Pancreas (tissue), 10 donors: Measurements from ENCODE around the gene SERGEF. TPM values are rescaled to one million over a fixed set of nuclear protein-coding genes. Genes with fewer than 3 reads are reported as not detected.

Experiments
- ATAC-seq, 4 donors: fragments of 200-7000 bp; cut with Tn5 transposase; one replicate each; pipeline versions ENCODE4 v1.8.0 to v1.9.1; 2020; ENCODE audit warnings: mild to moderate bottlenecking in 4 of 4, moderate library complexity in 4 of 4
- DNase-seq, 6 donors: peaks; one replicate each; pipeline ENCODE4 v3.0.0-alpha.2; 2020
- FAIRE-seq: peaks from 2 replicates; lab custom pipeline; 2012; peaks lifted over from hg19 to GRCh38; lab: Jason Lieb, UNC
- H3K27ac ChIP-seq, 4 donors: fragments of 200-600 bp; sonication (generic); 1 replicate in 3 of 4; 2 replicates in 1 of 4; pipeline versions ENCODE4 v1.5.0 to v1.8.0; 2020
- H3K27me3 ChIP-seq, 4 donors: fragments of 200-600 bp; one replicate each; pipeline ENCODE4 v1.8.0; 2021
- H3K36me3 ChIP-seq, 3 donors: fragments of 200-600 bp; sonication (generic) in 1 of 3; one replicate each; pipeline versions ENCODE4 v1.5.0 to v1.8.0; 2020 to 2021
- H3K4me1 ChIP-seq, 3 donors: fragments of 200-600 bp; one replicate each; pipeline ENCODE4 v1.8.0; 2021
- H3K4me3 ChIP-seq, 4 donors: fragments of 200-600 bp; sonication (generic) in 2 of 4; one replicate each; pipeline versions ENCODE4 v1.5.0 to v1.8.0; 2020 to 2021
- H3K9me3 ChIP-seq, 4 donors: fragments of 200-600 bp; one replicate each; pipeline ENCODE4 v1.8.0; 2021
- CTCF ChIP-seq, 4 donors: fragments of 200-600 bp; sonication (generic) in 3 of 4; IDR thresholded peaks; one replicate each; pipeline versions ENCODE4 v1.5.0 to v1.8.0; 2021; ENCODE audit warnings: antibody characterized with exemption in 4 of 4
- WGBS, 2 donors: extraction: QIAGEN DNeasy Blood & Tissue Kit; methylation state at CpG; one replicate each; pipeline ENCODE4 v1.1.7; 2013; 5-methylcytosine and 5-hydroxymethylcytosine counted together
- intact Hi-C, 3 donors: fragments of 100-400 bp; cut with DNase I; formaldehyde crosslinking; loops; one replicate each; pipeline versions ENCODE4 v1.11.1 to v1.14.2; 2022
- polyA plus RNA-seq, 2 donors: library from polyadenylated mRNA; stranded (reverse); fragments of 200-250 nt; gene quantifications; one replicate each; pipeline ENCODE4 v1.2.3, GENCODE V29; 2013
- total RNA-seq, 6 donors: library from RNA; stranded (reverse); fragmentation: NEBNext Ultra II Directional in 4 of 6; extraction: Animal tissue kit (Norgen Biotek cat#: 25700) in 4 of 6; gene quantifications; one replicate each; pipeline versions ENCODE4 v1.2.1 to v1.2.4, GENCODE V29; 2021 to 2023
- donor health status: healthy with polysubstance abuse.
- donor health status: DM: no; HTN: no; CAD: no; lungs with moderate emphysema.
- donor health status: DM: no; HTN: no; CAD: no.
- donor health status: control.
- donor health status: control.
- donor health status: Bipolar disorder and iron deficiency.
- donor health status: DM: yes; HTN: yes; CAD: no.
- donor health status: DM: no; HTN: no; CAD: no.
- donor health status: DM: no; HTN: no; CAD: no.
- donor health status: DM: yes; HTN: yes; CAD: no.

Gene SERGEF
- total and polyA plus RNA-seq, 8 donors = 17.8 to 101 (median 24.5) TPM

- DNase-seq = peak in 2 of 6 donors; percentile 45 to 47
- no peaks in the 10 kb centered on the region for H3K36me3 ChIP-seq
- no peaks in the 10 kb centered on the region for H3K4me1 ChIP-seq
- peak in 2 of 4 donors; percentile 8 to 27 for ATAC-seq
- H3K9me3 ChIP-seq = no peaks in the 10 kb centered on the region
- no peak overlapping the region for H3K27ac ChIP-seq
- no peak for TF ChIP-seq CTCF (IDR thresholded peaks at IDR 0.05)
- no peak overlapping the region for H3K4me3 ChIP-seq
- WGBS, 2 donors = 82 to 83% methylated on average over 18 of the region's 18 CpGs
- FAIRE-seq = no peak
- intact Hi-C loops = no loop called here
- H3K27me3 ChIP-seq = no peaks in the 10 kb centered on the region
These were observed 237.2 kb downstream of the SERGEF start for GRCh38 chr11:17775507-17776211.

- 87 to 92% methylated on average over 3 of the region's 3 CpGs for WGBS, 2 donors
- intact Hi-C loops = no loop called here
- no peak for TF ChIP-seq CTCF (IDR thresholded peaks at IDR 0.05)
- Histone ChIP-seq H3K9me3 (no peaks in the 10 kb centered on the region), H3K27me3 (no peaks in the 10 kb centered on the region), H3K27ac (no peak overlapping the region), H3K4me3 (no peak overlapping the region), H3K36me3 (no peaks in the 10 kb centered on the region), H3K4me1 (no peaks in the 10 kb centered on the region)
- ATAC-seq = no peak
- DNase-seq = no peak
- FAIRE-seq = no peak
These were observed 237.9 kb downstream of the SERGEF start for GRCh38 chr11:17775035-17775348.

- H3K4me3 ChIP-seq = no peak overlapping the region
- no peaks in the 10 kb centered on the region for H3K9me3 ChIP-seq
- no peak for TF ChIP-seq CTCF (IDR thresholded peaks at IDR 0.05)
- H3K27ac ChIP-seq = no peak overlapping the region
- no peaks in the 10 kb centered on the region for H3K36me3 ChIP-seq
- H3K27me3 ChIP-seq = no peaks in the 10 kb centered on the region
- H3K4me1 ChIP-seq = no peaks in the 10 kb centered on the region
- intact Hi-C loops = no loop called here
- FAIRE-seq = no peak
- no peak for DNase-seq
- no peak for ATAC-seq
- WGBS, 2 donors = 79 to 84% methylated on average over 12 of the region's 12 CpGs
These were observed 238.4 kb downstream of the SERGEF start for GRCh38 chr11:17774232-17775034.

- TF ChIP-seq CTCF (IDR thresholded peaks at IDR 0.05) = no peak
- WGBS, 2 donors = 87 to 90% methylated on average over 6 of the region's 6 CpGs
These were observed 239.2 kb downstream of the SERGEF start for GRCh38 chr11:17773674-17774073.

More at GRCh38 chr11:17773674-17774073, 239.2 kb downstream of the SERGEF start:
- intact Hi-C loops = no loop called here
- DNase-seq (no peak), FAIRE-seq (no peak), ATAC-seq (no peak)
- no peak overlapping the region for H3K4me3 ChIP-seq
- H3K27me3 ChIP-seq = no peaks in the 10 kb centered on the region
- H3K9me3 ChIP-seq = no peaks in the 10 kb centered on the region
- no peaks in the 10 kb centered on the region for H3K4me1 ChIP-seq
- no peaks in the 10 kb centered on the region for H3K36me3 ChIP-seq
- H3K27ac ChIP-seq = no peak overlapping the region
